ENCODE data around the gene ODAD4.

ODAD4 gene

DNA sequence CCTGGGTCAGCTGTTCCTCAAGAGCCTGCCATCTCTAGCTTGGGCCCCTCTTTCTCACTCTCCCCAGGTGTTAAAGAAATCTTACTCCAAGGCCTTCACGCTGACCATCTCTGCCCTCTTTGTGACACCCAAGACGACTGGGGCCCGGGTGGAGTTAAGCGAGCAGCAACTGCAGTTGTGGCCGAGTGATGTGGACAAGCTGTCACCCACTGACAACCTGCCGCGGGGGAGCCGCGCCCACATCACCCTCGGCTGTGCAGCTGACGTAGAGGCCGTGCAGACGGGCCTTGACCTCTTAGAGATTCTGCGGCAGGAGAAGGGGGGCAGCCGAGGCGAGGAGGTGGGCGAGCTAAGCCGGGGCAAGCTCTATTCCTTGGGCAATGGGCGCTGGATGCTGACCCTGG, 43.0 kb downstream of the ODAD4 start:
- Histone ChIP-seq H3K27me3 (ENCODE audit: control insufficient read depth, insufficient read depth, low read length) (no peaks in the 10 kb centered on the region), H3K4me1 (peaks cover 2% of the 10 kb centered on the region), H3K79me2 (no peaks in the 10 kb centered on the region), H3K27ac (no peak overlapping the region), H3K36me3 (ENCODE audit: control insufficient read depth, insufficient read depth, low read length) (no peaks in the 10 kb centered on the region), H3K4me2 (ENCODE audit: low read length) (no peak overlapping the region), H3K9me3 (ENCODE audit: control insufficient read depth, low read length) (no peaks in the 10 kb centered on the region), H3K4me3 (ENCODE audit: low read depth, low read length) (no peak overlapping the region), H3K9ac (no peak overlapping the region), H2AFZ (no peak overlapping the region)
- TF ChIP-seq CTCF (IDR thresholded peaks at IDR 0.05): no peak

DNA sequence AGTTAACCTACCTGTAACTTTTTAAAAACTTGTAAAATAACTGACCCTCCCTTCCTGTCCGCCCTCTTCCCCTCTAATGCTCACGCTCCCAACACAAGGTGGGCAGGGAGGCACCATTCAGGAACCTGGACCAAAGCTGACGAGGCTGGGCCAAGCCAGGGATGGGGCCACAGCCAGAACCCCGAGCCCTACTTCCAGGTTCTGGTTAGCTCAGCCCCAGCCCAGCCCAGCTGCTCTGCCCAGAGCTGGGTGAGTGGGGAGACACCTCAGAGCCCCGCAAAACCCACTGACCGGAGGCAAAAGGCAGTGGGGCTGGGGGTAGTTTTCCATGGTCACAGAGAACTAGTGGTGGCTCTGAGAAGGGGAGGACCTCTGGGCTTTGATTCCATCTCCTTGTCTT, 43.6 kb downstream of the ODAD4 start:
- no peaks in the 10 kb centered on the region for H3K9me3 ChIP-seq (ENCODE audit: control insufficient read depth, low read length)
- H3K27me3 ChIP-seq (ENCODE audit: control insufficient read depth, insufficient read depth, low read length): no peaks in the 10 kb centered on the region
- peaks cover 2% of the 10 kb centered on the region for H3K4me1 ChIP-seq
- TF ChIP-seq CTCF (IDR thresholded peaks at IDR 0.05): no peak
- no peaks in the 10 kb centered on the region for H3K36me3 ChIP-seq (ENCODE audit: control insufficient read depth, insufficient read depth, low read length)
- H3K79me2 ChIP-seq: no peaks in the 10 kb centered on the region
- no peak overlapping the region for H3K9ac ChIP-seq
- H3K4me2 ChIP-seq (ENCODE audit: low read length): no peak overlapping the region
- no peak overlapping the region for H3K27ac ChIP-seq
- H3K4me3 ChIP-seq (ENCODE audit: low read depth, low read length): no peak overlapping the region
- no peak overlapping the region for H2AFZ ChIP-seq

DNA sequence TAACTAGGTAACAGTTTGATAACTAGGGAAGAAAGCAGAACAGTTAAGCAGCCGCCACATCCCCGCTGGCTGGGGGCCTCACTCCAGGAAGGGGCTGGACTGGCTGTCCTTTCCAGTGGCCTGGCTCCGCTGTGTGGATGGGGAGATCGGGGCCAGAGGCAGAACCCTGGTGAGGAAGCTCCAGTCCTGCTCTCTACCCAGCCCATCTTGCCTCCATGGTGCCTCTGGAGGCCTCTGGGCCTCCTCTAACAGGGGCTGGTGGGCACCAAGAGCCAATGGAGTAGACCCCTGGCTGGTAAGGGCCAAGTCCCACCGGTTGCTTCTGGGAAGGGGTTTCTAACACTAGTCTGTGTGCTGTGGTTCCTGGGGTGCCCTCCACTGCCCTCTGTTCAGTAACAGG, 44.2 kb downstream of the ODAD4 start:
- H3K4me1 ChIP-seq: peaks cover 2% of the 10 kb centered on the region
- no peak overlapping the region for H3K4me2 ChIP-seq (ENCODE audit: low read length)
- no peak for TF ChIP-seq CTCF (IDR thresholded peaks at IDR 0.05)
- H3K27me3 ChIP-seq (ENCODE audit: control insufficient read depth, insufficient read depth, low read length): no peaks in the 10 kb centered on the region
- no peaks in the 10 kb centered on the region for H3K36me3 ChIP-seq (ENCODE audit: control insufficient read depth, insufficient read depth, low read length)
- H3K4me3 ChIP-seq (ENCODE audit: low read depth, low read length): no peak overlapping the region
- H3K9me3 ChIP-seq (ENCODE audit: control insufficient read depth, low read length): no peaks in the 10 kb centered on the region
- no peaks in the 10 kb centered on the region for H3K79me2 ChIP-seq
- no peak overlapping the region for H3K9ac ChIP-seq
- no peak overlapping the region for H2AFZ ChIP-seq
- no peak overlapping the region for H3K27ac ChIP-seq

- no peak overlapping the region for H3K27ac ChIP-seq
- H2AFZ ChIP-seq: no peak overlapping the region
- H3K4me3 ChIP-seq (ENCODE audit: low read depth, low read length): no peak overlapping the region
- H3K9me3 ChIP-seq (ENCODE audit: control insufficient read depth, low read length): no peaks in the 10 kb centered on the region
- H3K9ac ChIP-seq: no peak overlapping the region
- no peak for TF ChIP-seq CTCF (IDR thresholded peaks at IDR 0.05)
- no peak overlapping the region for H3K4me2 ChIP-seq (ENCODE audit: low read length)
- H3K4me1 ChIP-seq: peaks cover 2% of the 10 kb centered on the region
- no peaks in the 10 kb centered on the region for H3K79me2 ChIP-seq
- H3K27me3 ChIP-seq (ENCODE audit: control insufficient read depth, insufficient read depth, low read length): no peaks in the 10 kb centered on the region
- no peaks in the 10 kb centered on the region for H3K36me3 ChIP-seq (ENCODE audit: control insufficient read depth, insufficient read depth, low read length)
Measured at GRCh38 chr17:41975099-41976083, 45.0 kb downstream of the ODAD4 start.

All from parathyroid adenoma (tissue), 2 donors.